ENCODE results near the gene PMEL. TPM values are rescaled to one million over a fixed set of nuclear protein-coding genes. Genes with fewer than 3 reads are reported as not detected.
A peak's percentile ranks its signal among the peaks of the same experiment; 100 is the strongest.

Gene PMEL
- polyA plus RNA-seq, 1 donor (not counting 4 experiments of a cell fraction or from before 2014, with no cell fraction given), result 1.3 TPM

GRCh38 chr12:55933799-55934742 is 31.8 kb downstream of the PMEL start:
- no peaks in the 10 kb centered on the region for H4K20me1 ChIP-seq (ENCODE audit: control insufficient read depth, extremely low read depth, insufficient read depth, low read length)
- H3K4me1 ChIP-seq (ENCODE audit: control insufficient read depth, extremely low read depth, insufficient read depth, low read length), result peaks cover 72% of the 10 kb centered on the region
- no peaks in the 10 kb centered on the region for H3K9me1 ChIP-seq (ENCODE audit: control insufficient read depth, extremely low read depth, insufficient read depth, low read length)
- no peak for DNase-seq (ENCODE audit: low read depth, low spot score)
- H2AFZ ChIP-seq (ENCODE audit: control insufficient read depth, low read length), result no peak overlapping the region
- FAIRE-seq, result no peak
- peaks cover 40% of the 10 kb centered on the region for H3K79me2 ChIP-seq (ENCODE audit: control insufficient read depth, insufficient read depth, low read length)
- peak overlapping the region; percentile 86 for H3K9ac ChIP-seq (ENCODE audit: control insufficient read depth, extremely low read depth, insufficient read depth, low read length)
- H3K27me3 ChIP-seq (ENCODE audit: control insufficient read depth, extremely low read depth, insufficient read depth, low read length), result no peaks in the 10 kb centered on the region
- dilution Hi-C loops (cut with MboI; ENCODE audit: extremely low pct_ligation_motif_present, low sequenced_read_pairs), result no loop called here
- H3K4me3 ChIP-seq (ENCODE audit: control insufficient read depth in 2 of 3, extremely low read depth in 1 of 3, insufficient read depth in 2 of 3, low read depth in 1 of 3, low read length in 3 of 3), result peak overlapping the region; percentile 52 to 83 (median 72)
- H3K36me3 ChIP-seq (ENCODE audit: control insufficient read depth in 2 of 2, extremely low read depth in 1 of 2, insufficient read depth in 2 of 2, low read length in 2 of 2), result peaks cover 10 to 38% of the 10 kb centered on the region in 2 experiments
- no peaks in the 10 kb centered on the region for H3K9me3 ChIP-seq (ENCODE audit: control insufficient read depth, low read depth, low read length)
- H3K27ac ChIP-seq (ENCODE audit: control insufficient read depth, insufficient read depth, low read length), result peak overlapping the region; percentile 97
- TF ChIP-seq EZH2 (IDR thresholded peaks at IDR 0.05; ENCODE audit: low read length) (no peak), CTCF (optimal IDR thresholded peaks at IDR 0.05 in 1 of 3, IDR thresholded peaks at IDR 0.05 in 1 of 3, conservative IDR thresholded peaks at IDR 0.05 in 1 of 3; ENCODE audit: extremely low read depth in 1 of 3, insufficient read depth in 2 of 3, low read length in 3 of 3) (no peak)
- peak overlapping the region; percentile 94 for H3K4me2 ChIP-seq (ENCODE audit: control insufficient read depth, extremely low read depth, insufficient read depth, low read depth, low read length)

GRCh38 chr12:55933169-55933798 is 32.6 kb downstream of the PMEL start:
- Histone ChIP-seq H3K4me3 (ENCODE audit: control insufficient read depth in 2 of 3, extremely low read depth in 1 of 3, insufficient read depth in 2 of 3, low read depth in 1 of 3, low read length in 3 of 3) (peak overlapping the region; percentile 52 to 92 (median 83)), H3K9ac (ENCODE audit: control insufficient read depth, extremely low read depth, insufficient read depth, low read length) (peak overlapping the region; percentile 86), H2AFZ (ENCODE audit: control insufficient read depth, low read length) (no peak overlapping the region), H3K9me3 (ENCODE audit: control insufficient read depth, low read depth, low read length) (no peaks in the 10 kb centered on the region), H3K4me1 (ENCODE audit: control insufficient read depth, extremely low read depth, insufficient read depth, low read length) (peaks cover 70% of the 10 kb centered on the region), H3K27me3 (ENCODE audit: control insufficient read depth, extremely low read depth, insufficient read depth, low read length) (no peaks in the 10 kb centered on the region), H3K4me2 (ENCODE audit: control insufficient read depth, extremely low read depth, insufficient read depth, low read depth, low read length) (peak overlapping the region; percentile 94), H3K27ac (ENCODE audit: control insufficient read depth, insufficient read depth, low read length) (peak overlapping the region; percentile 97), H3K36me3 (ENCODE audit: control insufficient read depth in 2 of 2, extremely low read depth in 1 of 2, insufficient read depth in 2 of 2, low read length in 2 of 2) (peaks cover 10 to 30% of the 10 kb centered on the region in 2 experiments), H4K20me1 (ENCODE audit: control insufficient read depth, extremely low read depth, insufficient read depth, low read length) (no peaks in the 10 kb centered on the region), H3K9me1 (ENCODE audit: control insufficient read depth, extremely low read depth, insufficient read depth, low read length) (no peaks in the 10 kb centered on the region), H3K79me2 (ENCODE audit: control insufficient read depth, insufficient read depth, low read length) (peaks cover 40% of the 10 kb centered on the region)
- TF ChIP-seq CTCF (optimal IDR thresholded peaks at IDR 0.05 in 1 of 3, IDR thresholded peaks at IDR 0.05 in 1 of 3, conservative IDR thresholded peaks at IDR 0.05 in 1 of 3; ENCODE audit: extremely low read depth in 1 of 3, insufficient read depth in 2 of 3, low read length in 3 of 3) (no peak), EZH2 (IDR thresholded peaks at IDR 0.05; ENCODE audit: low read length) (no peak)
- dilution Hi-C loops (cut with MboI; ENCODE audit: extremely low pct_ligation_motif_present, low sequenced_read_pairs), result no loop called here
- DNase-seq (ENCODE audit: low read depth, low spot score), result peak; percentile 97
- peak; percentile 51 for FAIRE-seq

Data from keratinocyte (primary cell).